Testis (tissue), 2 donors: Measurements from ENCODE around the gene GALNT9.

Source experiments
- CTCF ChIP-seq, 3 experiments: fragments of 450-650 bp in 2 of 3; fragments of 200-600 bp in 1 of 3; sonication (generic) in 1 of 3; IDR thresholded peaks; one replicate each; pipeline ENCODE4 v1.5.1; 2016 to 2019; ENCODE audit warnings: antibody characterized with exemption in 3 of 3, mild to moderate bottlenecking in 2 of 3, moderate library complexity in 1 of 3
- POLR2A ChIP-seq: fragments of 450-650 bp; IDR thresholded peaks from one replicate; pipeline ENCODE4 v1.6.1; 2017; ENCODE audit warnings: antibody characterized with exemption, mild to moderate bottlenecking, moderate library complexity

- TF ChIP-seq CTCF (IDR thresholded peaks at IDR 0.05): no peak
- no peak for TF ChIP-seq POLR2A
Measured at GRCh38 chr12:132313182-132313581, 16.2 kb downstream of the GALNT9 start.
